Choroid plexus epithelial cell (primary cell): ENCODE measurements around the gene PELI3.

Source experiments
- DNase-seq: peaks from one replicate; pipeline ENCODE4 v3.0.0-alpha.2; 2010; ENCODE audit warnings: low read depth
- H3K4me3 ChIP-seq: 2 replicates; pipeline ENCODE4 v1.5.1; 2011; ENCODE audit warnings: low read depth, mild to moderate bottlenecking, control low read depth, low read length, moderate library complexity
- TF ChIP-seq, protein P1 (sequence below): conservative IDR thresholded peaks from 2 replicates; pipeline ENCODE4 v1.5.1; 2011; ENCODE audit warnings: low read depth, mild to moderate bottlenecking, control low read depth, inconsistent platforms, low read length, moderate library complexity

The PELI3 gene

GRCh38 chr11:66488957-66489356 is 22.3 kb downstream of the PELI3 start:
- TF ChIP-seq, protein P1, sequence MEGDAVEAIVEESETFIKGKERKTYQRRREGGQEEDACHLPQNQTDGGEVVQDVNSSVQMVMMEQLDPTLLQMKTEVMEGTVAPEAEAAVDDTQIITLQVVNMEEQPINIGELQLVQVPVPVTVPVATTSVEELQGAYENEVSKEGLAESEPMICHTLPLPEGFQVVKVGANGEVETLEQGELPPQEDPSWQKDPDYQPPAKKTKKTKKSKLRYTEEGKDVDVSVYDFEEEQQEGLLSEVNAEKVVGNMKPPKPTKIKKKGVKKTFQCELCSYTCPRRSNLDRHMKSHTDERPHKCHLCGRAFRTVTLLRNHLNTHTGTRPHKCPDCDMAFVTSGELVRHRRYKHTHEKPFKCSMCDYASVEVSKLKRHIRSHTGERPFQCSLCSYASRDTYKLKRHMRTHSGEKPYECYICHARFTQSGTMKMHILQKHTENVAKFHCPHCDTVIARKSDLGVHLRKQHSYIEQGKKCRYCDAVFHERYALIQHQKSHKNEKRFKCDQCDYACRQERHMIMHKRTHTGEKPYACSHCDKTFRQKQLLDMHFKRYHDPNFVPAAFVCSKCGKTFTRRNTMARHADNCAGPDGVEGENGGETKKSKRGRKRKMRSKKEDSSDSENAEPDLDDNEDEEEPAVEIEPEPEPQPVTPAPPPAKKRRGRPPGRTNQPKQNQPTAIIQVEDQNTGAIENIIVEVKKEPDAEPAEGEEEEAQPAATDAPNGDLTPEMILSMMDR: no peak
- DNase-seq: no peak
- no peak overlapping the region for H3K4me3 ChIP-seq

DNA sequence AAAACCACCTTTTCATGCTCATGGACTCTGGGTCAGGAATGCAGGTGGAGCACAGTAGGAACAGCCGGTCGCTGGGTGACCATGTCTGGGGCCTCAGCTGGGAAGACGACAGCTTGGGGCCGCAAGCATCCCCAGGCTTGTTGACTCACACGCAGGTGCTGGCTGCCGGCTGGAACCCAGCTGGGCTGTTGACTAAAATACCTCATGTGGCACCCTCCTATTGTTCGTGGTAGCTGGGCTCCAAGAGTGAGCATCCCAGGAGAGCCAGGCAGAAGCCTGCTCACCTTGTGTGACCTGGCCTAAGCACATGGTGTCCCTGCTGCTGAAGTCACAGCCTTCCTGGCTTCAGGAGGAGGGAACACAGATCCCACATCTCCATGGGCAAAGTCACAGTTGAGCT is 22.9 kb downstream of the PELI3 start:
- TF ChIP-seq, protein P1: no peak
- DNase-seq: no peak
- no peak overlapping the region for H3K4me3 ChIP-seq

GRCh38 chr11:66491315-66491935 is 24.7 kb downstream of the PELI3 start:
- H3K4me3 ChIP-seq: no peak overlapping the region
- DNase-seq: no peak
- TF ChIP-seq, protein P1: peak; percentile 64

GRCh38 chr11:66492161-66492865 is 25.6 kb downstream of the PELI3 start:
- TF ChIP-seq, protein P1: no peak
- peak; percentile 52 for DNase-seq
- no peak overlapping the region for H3K4me3 ChIP-seq

DNA sequence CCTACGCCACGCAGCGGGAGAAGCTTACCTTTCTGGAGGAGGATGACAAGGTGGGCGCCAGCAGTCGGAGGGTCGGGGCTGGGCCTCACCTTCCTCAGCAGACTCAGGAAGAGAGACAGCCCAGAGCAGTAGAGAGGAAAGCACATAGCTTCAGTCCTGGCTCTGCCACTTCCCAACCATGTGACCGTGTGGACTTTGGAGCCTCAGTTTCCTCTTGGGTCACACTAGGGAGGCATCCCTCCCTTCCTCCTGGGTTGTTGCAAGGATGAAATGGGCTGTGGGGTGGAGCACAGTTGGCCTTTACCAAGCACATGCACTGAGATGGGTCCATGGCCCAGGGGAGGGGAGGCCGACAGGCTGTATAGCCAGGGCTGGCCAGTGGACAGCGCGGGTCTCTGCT is 26.4 kb downstream of the PELI3 start:
- TF ChIP-seq, protein P1: no peak
- H3K4me3 ChIP-seq: no peak overlapping the region
- DNase-seq: no peak

DNA sequence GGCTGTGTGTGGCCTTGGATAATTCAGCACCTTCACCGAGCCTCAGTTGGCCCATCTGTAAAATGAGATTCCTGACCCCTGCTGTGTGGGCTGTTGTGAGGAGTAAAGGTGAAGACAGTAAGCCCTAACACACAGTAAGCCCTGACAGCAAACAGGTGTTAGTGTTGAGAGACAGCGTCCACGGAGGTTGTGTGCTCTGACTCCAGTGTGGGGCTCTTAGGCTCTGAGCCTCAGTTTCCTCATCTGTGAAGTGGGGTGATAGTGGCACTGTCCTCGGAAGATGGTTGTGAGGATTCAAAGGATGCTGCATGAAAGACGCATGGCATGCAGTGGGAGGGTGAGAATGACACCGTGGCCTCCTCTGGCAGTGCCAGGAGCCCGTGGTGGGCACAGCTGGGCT is 27.8 kb downstream of the PELI3 start:
- TF ChIP-seq, protein P1: no peak
- DNase-seq: no peak
- no peak overlapping the region for H3K4me3 ChIP-seq

- no peak for DNase-seq
- TF ChIP-seq, protein P1: no peak
- H3K4me3 ChIP-seq: no peak overlapping the region
Observed at GRCh38 chr11:66494935-66495334, 28.2 kb downstream of the PELI3 start.
